ENCODE results near the gene MFSD8.
A peak's percentile ranks its signal among the peaks of the same experiment; 100 is the strongest.
"Not testable (repeated sequence)": the region's sequence is repeated elsewhere in the genome, so short reads cannot be mapped to it uniquely, and the experiment has no call there.

Gene MFSD8

DNA sequence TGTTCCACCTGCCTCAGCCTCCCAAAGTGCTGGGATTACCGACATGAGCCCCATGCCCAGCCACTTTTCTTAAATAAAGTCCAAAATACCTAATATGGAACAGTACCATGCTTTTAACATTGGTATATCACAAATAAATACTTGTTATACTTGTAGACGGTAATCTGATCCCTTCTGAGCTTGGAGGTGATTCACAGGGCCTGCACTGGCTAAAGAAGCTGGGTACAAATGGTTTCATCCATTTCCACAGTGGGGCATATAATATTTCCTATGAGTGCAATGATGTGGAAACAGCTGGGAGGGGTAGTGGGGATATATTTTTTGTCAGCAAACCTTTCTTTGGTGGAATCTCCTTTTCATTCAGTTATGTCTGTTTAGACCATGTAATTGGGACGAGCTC is 48.5 kb downstream of the MFSD8 start:
- no peak overlapping the region for H3K4me3 ChIP-seq
- in situ Hi-C loops (cut with MboI; ENCODE audit: low sequenced_read_pairs): no loop called here
- 0 out of 2 replicates have a peak, but pooled peaks cover 3% of the 10 kb centered on the region for H3K36me3 ChIP-seq (replicated peaks)
- H3K27me3 ChIP-seq (ENCODE audit: low read depth): no peaks in the 10 kb centered on the region
- no peak for DNase-seq (ENCODE audit: low spot score in 2 of 2)
- H3K9me3 ChIP-seq: no peaks in the 10 kb centered on the region
- H3K4me1 ChIP-seq: no peaks in the 10 kb centered on the region

GRCh38 chr4:127905029-127905428 is 59.9 kb downstream of the MFSD8 start:
- no peak for DNase-seq (ENCODE audit: low spot score in 2 of 2)
- no peak overlapping the region for H3K4me3 ChIP-seq
- H3K9me3 ChIP-seq: no peaks in the 10 kb centered on the region
- in situ Hi-C loops (cut with MboI; ENCODE audit: low sequenced_read_pairs): no loop called here
- no peaks in the 10 kb centered on the region for H3K27me3 ChIP-seq (ENCODE audit: low read depth)
- no peaks in the 10 kb centered on the region for H3K4me1 ChIP-seq
- H3K36me3 ChIP-seq (replicated peaks): no peaks in the 10 kb centered on the region

GRCh38 chr4:127899682-127900081 is 65.3 kb downstream of the MFSD8 start:
- H3K9me3 ChIP-seq; H3K4me1 ChIP-seq; H3K27me3 ChIP-seq (ENCODE audit: low read depth); H3K4me3 ChIP-seq; DNase-seq (ENCODE audit: low spot score in 2 of 2); in situ Hi-C loops (cut with MboI; ENCODE audit: low sequenced_read_pairs): not testable (repeated sequence)
- H3K36me3 ChIP-seq (replicated peaks): peaks cover 34% of the 10 kb centered on the region

DNA sequence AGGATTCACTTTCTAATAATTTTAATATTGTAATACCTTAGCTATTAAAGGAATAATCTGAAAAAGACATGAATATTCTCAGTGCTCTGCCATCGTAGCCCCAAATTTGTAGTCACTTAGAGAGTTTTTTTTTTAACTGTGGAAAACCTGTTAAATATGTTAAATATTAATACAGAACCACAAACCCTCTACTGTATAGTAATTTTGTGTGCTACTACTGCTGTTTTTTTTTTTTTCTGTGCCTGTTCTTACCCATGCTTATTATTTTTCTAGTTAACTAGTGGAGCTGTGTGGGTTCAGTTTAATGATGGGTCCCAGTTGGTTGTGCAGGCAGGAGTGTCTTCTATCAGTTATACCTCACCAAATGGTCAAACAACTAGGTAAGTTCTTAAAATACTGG is 68.4 kb downstream of the MFSD8 start:
- no peak for DNase-seq (ENCODE audit: low spot score in 2 of 2)
- in situ Hi-C loops (cut with MboI; ENCODE audit: low sequenced_read_pairs): no loop called here
- H3K36me3 ChIP-seq (replicated peaks): peaks cover 66% of the 10 kb centered on the region

GRCh38 chr4:127896069-127896468 is 68.9 kb downstream of the MFSD8 start:
- H3K9me3 ChIP-seq: no peaks in the 10 kb centered on the region
- peaks cover 70% of the 10 kb centered on the region for H3K36me3 ChIP-seq (replicated peaks)
- no peak for DNase-seq (ENCODE audit: low spot score in 2 of 2)
- in situ Hi-C loops (cut with MboI; ENCODE audit: low sequenced_read_pairs): no loop called here
- no peak overlapping the region for H3K4me3 ChIP-seq
- no peaks in the 10 kb centered on the region for H3K27me3 ChIP-seq (ENCODE audit: low read depth)
- H3K4me1 ChIP-seq: no peaks in the 10 kb centered on the region

More for the DNA sequence above, 68.4 kb downstream of the MFSD8 start:
- Histone ChIP-seq H3K27me3 (ENCODE audit: low read depth) (no peaks in the 10 kb centered on the region), H3K9me3 (no peaks in the 10 kb centered on the region), H3K4me3 (no peak overlapping the region), H3K4me1 (no peaks in the 10 kb centered on the region)

GRCh38 chr4:127889903-127890302 is 75.1 kb downstream of the MFSD8 start:
- Histone ChIP-seq H3K4me1 (peaks cover 4% of the 10 kb centered on the region; the same call in 1 of the 2 replicates), H3K9me3 (no peaks in the 10 kb centered on the region), H3K36me3 (replicated peaks) (peaks cover 84% of the 10 kb centered on the region), H3K27me3 (ENCODE audit: low read depth) (no peaks in the 10 kb centered on the region), H3K4me3 (no peak overlapping the region)
- in situ Hi-C loops (cut with MboI; ENCODE audit: low sequenced_read_pairs): no loop called here
- no peak for DNase-seq (ENCODE audit: low spot score in 2 of 2)

- in situ Hi-C loops (cut with MboI; ENCODE audit: low sequenced_read_pairs): no loop called here
- H3K36me3 ChIP-seq (replicated peaks): peaks cover 82% of the 10 kb centered on the region
Observed at GRCh38 chr4:127888559-127888958, 76.4 kb downstream of the MFSD8 start.

GRCh38 chr4:127881563-127881864 is 83.5 kb downstream of the MFSD8 start:
- Histone ChIP-seq H3K4me1 (peaks cover 21% of the 10 kb centered on the region), H3K27me3 (ENCODE audit: low read depth) (no peaks in the 10 kb centered on the region), H3K4me3 (peak overlapping the region; percentile 84), H3K36me3 (replicated peaks) (peaks cover 42% of the 10 kb centered on the region), H3K9me3 (no peaks in the 10 kb centered on the region)
- no peak for DNase-seq (ENCODE audit: low spot score in 2 of 2)
- in situ Hi-C loops (cut with MboI; ENCODE audit: low sequenced_read_pairs): no loop called here

More at GRCh38 chr4:127888559-127888958, 76.4 kb downstream of the MFSD8 start:
- no peaks in the 10 kb centered on the region for H3K9me3 ChIP-seq
- H3K27me3 ChIP-seq (ENCODE audit: low read depth): no peaks in the 10 kb centered on the region
- no peak for DNase-seq (ENCODE audit: low spot score in 2 of 2)
- peaks cover 7% of the 10 kb centered on the region for H3K4me1 ChIP-seq
- H3K4me3 ChIP-seq: no peak overlapping the region

- Histone ChIP-seq H3K27me3 (ENCODE audit: low read depth) (no peaks in the 10 kb centered on the region), H3K4me1 (peaks cover 21% of the 10 kb centered on the region), H3K4me3 (peak within 1 kb of the TSS; percentile 84), H3K36me3 (replicated peaks) (peaks cover 37% of the 10 kb centered on the region), H3K9me3 (no peaks in the 10 kb centered on the region)
- in situ Hi-C loops (cut with MboI; ENCODE audit: low sequenced_read_pairs): no loop called here
- peak; percentile 94 to 98 for DNase-seq (ENCODE audit: low spot score in 2 of 2)
Observed at GRCh38 chr4:127880763-127881562, 84.0 kb downstream of the MFSD8 start, which contains the start of gene PLK4. Gene PLK4, plus strand, starts transcription at chr4:127880893. Its CDS starts 242 bp downstream, at chr4:127881135.

DNA sequence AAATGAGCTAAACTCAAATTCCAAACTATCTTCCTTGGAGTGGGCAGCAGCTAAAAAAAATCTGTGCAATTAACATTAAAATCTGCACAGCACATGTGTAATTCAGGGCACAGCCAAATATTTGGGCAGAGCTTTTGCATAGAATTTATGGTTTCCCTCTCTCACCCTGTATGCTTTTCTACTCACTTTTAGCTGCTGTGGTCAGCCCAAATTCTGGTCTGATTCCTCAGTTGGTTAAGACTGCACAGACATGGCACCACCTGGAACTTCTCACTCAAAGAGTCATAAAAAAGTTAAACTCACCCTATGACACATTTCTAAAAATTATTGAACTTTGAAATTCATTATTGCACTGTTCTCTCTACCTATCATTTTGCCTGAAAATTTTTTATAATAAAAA is 89.2 kb downstream of the MFSD8 start:
- in situ Hi-C loops (cut with MboI; ENCODE audit: low sequenced_read_pairs): no loop called here

GRCh38 chr4:127870688-127871087 is 94.3 kb downstream of the MFSD8 start:
- in situ Hi-C loops (cut with MboI; ENCODE audit: low sequenced_read_pairs): no loop called here
- Histone ChIP-seq H3K27me3 (ENCODE audit: low read depth) (no peaks in the 10 kb centered on the region), H3K36me3 (replicated peaks) (no peaks in the 10 kb centered on the region; the same call in 1 of the 2 replicates), H3K4me3 (no peak overlapping the region), H3K9me3 (no peaks in the 10 kb centered on the region), H3K4me1 (0 out of 2 replicates have a peak, but pooled peaks cover 5% of the 10 kb centered on the region)
- DNase-seq (ENCODE audit: low spot score in 2 of 2): no peak

More for the DNA sequence above, 89.2 kb downstream of the MFSD8 start:
- Histone ChIP-seq H3K27me3 (ENCODE audit: low read depth) (no peaks in the 10 kb centered on the region), H3K9me3 (no peaks in the 10 kb centered on the region), H3K4me1 (peaks cover 15% of the 10 kb centered on the region), H3K4me3 (no peak overlapping the region), H3K36me3 (replicated peaks) (no peaks in the 10 kb centered on the region)
- DNase-seq (ENCODE audit: low spot score in 2 of 2): no peak

DNA sequence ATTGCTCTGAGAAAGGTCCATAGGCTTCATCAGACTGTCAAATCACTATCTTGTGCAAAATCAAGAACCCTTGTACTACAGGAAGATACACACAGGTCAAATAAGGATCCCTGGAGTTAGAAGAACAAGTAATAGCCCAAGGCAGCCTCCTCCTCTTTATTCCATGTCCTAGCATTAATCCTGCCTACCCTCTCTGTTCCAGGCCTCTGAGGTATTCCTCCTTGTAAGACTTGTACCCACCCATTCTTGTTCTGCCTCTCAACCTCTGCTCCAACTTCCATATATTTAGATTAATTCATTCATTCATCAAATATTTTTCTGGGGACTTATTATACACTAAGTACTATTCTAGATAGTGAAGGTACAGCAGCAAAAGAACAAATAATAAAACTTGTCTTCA is 94.7 kb downstream of the MFSD8 start:
- H3K4me3 ChIP-seq: no peak overlapping the region
- H3K4me1 ChIP-seq: 0 out of 2 replicates have a peak, but pooled peaks cover under 1% of the 10 kb centered on the region
- in situ Hi-C loops (cut with MboI; ENCODE audit: low sequenced_read_pairs): no loop called here
- H3K27me3 ChIP-seq (ENCODE audit: low read depth): no peaks in the 10 kb centered on the region
- no peaks in the 10 kb centered on the region; the same call in 1 of the 2 replicates for H3K36me3 ChIP-seq (replicated peaks)
- H3K9me3 ChIP-seq: no peaks in the 10 kb centered on the region
- DNase-seq (ENCODE audit: low spot score in 2 of 2): no peak

- in situ Hi-C loops (cut with MboI; ENCODE audit: low sequenced_read_pairs): no loop called here
- no peak for DNase-seq (ENCODE audit: low spot score in 2 of 2)
- Histone ChIP-seq H3K36me3 (replicated peaks) (no peaks in the 10 kb centered on the region; the same call in 1 of the 2 replicates), H3K27me3 (ENCODE audit: low read depth) (no peaks in the 10 kb centered on the region), H3K4me1 (no peaks in the 10 kb centered on the region), H3K4me3 (no peak overlapping the region), H3K9me3 (no peaks in the 10 kb centered on the region)
Observed at GRCh38 chr4:127868196-127868595, 96.8 kb downstream of the MFSD8 start.
